ENCODE data around the gene ECT2.

GRCh38 chr3:172832983-172833382 lies 82.5 kb downstream of the ECT2 start:
- TF ChIP-seq ARNT (IDR thresholded peaks at IDR 0.05): no peak
- no peak for TF ChIP-seq FOXK2 (IDR thresholded peaks at IDR 0.05)
- no peak for TF ChIP-seq FOXM1 (IDR thresholded peaks at IDR 0.05; ENCODE audit: borderline replicate concordance)
- no peak for TF ChIP-seq SP1 (IDR thresholded peaks at IDR 0.05)
- TF ChIP-seq NFRKB (IDR thresholded peaks at IDR 0.05): no peak
- TF ChIP-seq SUZ12 (IDR thresholded peaks at IDR 0.05): no peak
- no peak for TF ChIP-seq ZNF384 (IDR thresholded peaks at IDR 0.05)
- TF ChIP-seq CTBP1 (IDR thresholded peaks at IDR 0.05; ENCODE audit: borderline replicate concordance): no peak
- TF ChIP-seq BHLHE40 (IDR thresholded peaks at IDR 0.05; ENCODE audit: borderline replicate concordance): no peak

Measured in HEK293T (cell line).